GM23248 (cell line): ENCODE results near the gene COPG2.

Experiments used
- EZH2 ChIP-seq: fragments of 200-600 bp; sonication (generic); IDR thresholded peaks from 2 replicates; pipeline ENCODE4 v1.6.1; 2018; ENCODE audit warnings: antibody characterized with exemption, mild to moderate bottlenecking; ENCODE audit not compliant: insufficient read depth, poor library complexity, severe bottlenecking
- EZH2phosphoT487 ChIP-seq: fragments of 200-600 bp; sonication (generic); IDR thresholded peaks from 2 replicates; pipeline ENCODE4 v1.6.1; 2018; ENCODE audit warnings: antibody characterized with exemption, moderate library complexity, mild to moderate bottlenecking, low read depth; ENCODE audit not compliant: insufficient read depth

DNA sequence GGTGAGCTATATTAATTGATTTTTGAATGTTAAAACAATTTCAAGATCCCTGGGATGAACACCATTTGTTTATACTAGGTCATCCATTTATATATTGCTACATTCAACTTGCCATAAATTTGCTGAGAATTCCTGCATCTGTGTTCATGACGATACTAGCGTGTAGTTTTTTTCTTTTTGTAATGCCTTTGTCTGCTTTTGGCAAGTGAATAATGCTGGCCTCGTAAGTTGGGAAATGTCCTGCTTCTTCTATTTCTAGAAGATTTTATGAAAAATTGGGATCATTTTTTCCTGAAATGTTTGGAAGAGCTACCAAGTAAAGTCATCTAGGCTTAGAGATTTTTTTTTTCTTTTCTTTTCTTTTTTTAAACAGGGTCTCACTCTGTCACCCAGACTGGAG lies 189.6 kb downstream of the COPG2 start:
- TF ChIP-seq EZH2 (no peak), EZH2phosphoT487 (no peak)
